Liver (tissue), 9 donors: ENCODE data around the gene TIAM1. TPM values are rescaled to one million over a fixed set of nuclear protein-coding genes. Genes with fewer than 3 reads are reported as not detected.

Experiments
- DNase-seq: peaks from one replicate; pipeline ENCODE4 v3.0.0-alpha.2; 2017; ENCODE audit warnings: low spot score
- H3K27ac ChIP-seq, 2 donors: one replicate each; pipeline ENCODE4 v1.7.0; 2013; ENCODE audit warnings: inconsistent platforms in 2 of 2, low read length in 2 of 2, control low read depth in 1 of 2, low read depth in 1 of 2, mild to moderate bottlenecking in 1 of 2
- H3K27me3 ChIP-seq, 4 donors: one replicate each; pipeline versions ENCODE4 v1.6.1 to v1.7.0; 2013; ENCODE audit warnings: low read length in 3 of 4, inconsistent platforms in 1 of 4, mild to moderate bottlenecking in 1 of 4, moderate library complexity in 1 of 4; ENCODE audit not compliant: control insufficient read depth in 4 of 4, insufficient read depth in 4 of 4
- H3K36me3 ChIP-seq, 4 donors: one replicate each; pipeline versions ENCODE4 v1.6.1 to v1.7.0; 2013; ENCODE audit warnings: low read length in 3 of 4, mild to moderate bottlenecking in 3 of 4, low read depth in 1 of 4, moderate library complexity in 1 of 4; ENCODE audit not compliant: control insufficient read depth in 4 of 4, insufficient read depth in 3 of 4
- H3K4me1 ChIP-seq, 4 donors: one replicate each; pipeline versions ENCODE4 v1.6.1 to v1.7.0; 2013; ENCODE audit warnings: low read length in 3 of 4, mild to moderate bottlenecking in 3 of 4, moderate library complexity in 1 of 4; ENCODE audit not compliant: control insufficient read depth in 4 of 4, insufficient read depth in 4 of 4
- H3K4me3 ChIP-seq, 3 donors: one replicate each; pipeline versions ENCODE4 v1.6.1 to v1.7.0; 2013; ENCODE audit warnings: low read length in 3 of 3, control low read depth in 1 of 3, low read depth in 1 of 3, mild to moderate bottlenecking in 1 of 3
- H3K9ac ChIP-seq, 2 donors: one replicate each; pipeline ENCODE4 v1.7.0; 2013; ENCODE audit warnings: low read length in 2 of 2, mild to moderate bottlenecking in 2 of 2, moderate library complexity in 2 of 2, control low read depth in 1 of 2, low read depth in 1 of 2
- H3K9me3 ChIP-seq, 4 donors: one replicate each; pipeline versions ENCODE4 v1.6.1 to v1.7.0; 2013; ENCODE audit warnings: low read length in 3 of 4; ENCODE audit not compliant: control insufficient read depth in 4 of 4
- ATF3 ChIP-seq: IDR thresholded peaks from 2 replicates; pipeline ENCODE4 v1.6.1; 2016; ENCODE audit warnings: antibody characterized with exemption
- EGR1 ChIP-seq, 2 donors: IDR thresholded peaks; 2 replicates each; pipeline ENCODE4 v1.6.1; 2016 to 2018; ENCODE audit warnings: antibody characterized with exemption in 2 of 2, low read depth in 2 of 2
- FOXA1 ChIP-seq: IDR thresholded peaks from 2 replicates; pipeline ENCODE4 v1.6.1; 2016; ENCODE audit warnings: antibody characterized with exemption
- FOXA2 ChIP-seq: IDR thresholded peaks from 2 replicates; pipeline ENCODE4 v1.6.1; 2016; ENCODE audit warnings: antibody characterized with exemption
- GABPA ChIP-seq, 2 donors: IDR thresholded peaks in 1 of 2; conservative IDR thresholded peaks in 1 of 2; 2 replicates each; pipeline ENCODE4 v1.6.1; 2016; ENCODE audit warnings: antibody characterized with exemption in 2 of 2, mild to moderate bottlenecking in 1 of 2, moderate library complexity in 1 of 2
- HNF4A ChIP-seq, 2 donors: conservative IDR thresholded peaks; 2 replicates each; pipeline ENCODE4 v1.6.1; 2016; ENCODE audit warnings: antibody characterized with exemption in 2 of 2, mild to moderate bottlenecking in 2 of 2
- HNF4G ChIP-seq: IDR thresholded peaks from 2 replicates; pipeline ENCODE4 v1.6.1; 2016; ENCODE audit warnings: antibody characterized with exemption
- JUND ChIP-seq, 2 donors: IDR thresholded peaks; 2 replicates each; pipeline ENCODE4 v1.6.1; 2016; ENCODE audit warnings: antibody characterized with exemption in 2 of 2
- NR2F2 ChIP-seq: IDR thresholded peaks from 2 replicates; pipeline ENCODE4 v1.6.1; 2016; ENCODE audit warnings: antibody characterized with exemption
- RAD21 ChIP-seq, 2 donors: IDR thresholded peaks; 2 replicates each; pipeline ENCODE4 v1.6.1; 2016; ENCODE audit warnings: antibody characterized with exemption in 2 of 2, mild to moderate bottlenecking in 2 of 2
- RXRA ChIP-seq, 2 donors: IDR thresholded peaks; 2 replicates each; pipeline ENCODE4 v1.6.1; 2017 to 2018; ENCODE audit warnings: antibody characterized with exemption in 2 of 2, mild to moderate bottlenecking in 1 of 2
- SP1 ChIP-seq: IDR thresholded peaks from 2 replicates; pipeline ENCODE4 v1.6.1; 2018; ENCODE audit warnings: antibody characterized with exemption, mild to moderate bottlenecking
- TAF1 ChIP-seq: conservative IDR thresholded peaks from 2 replicates; pipeline ENCODE4 v1.6.1; 2016; ENCODE audit warnings: antibody characterized with exemption, mild to moderate bottlenecking
- YY1 ChIP-seq: IDR thresholded peaks from 2 replicates; pipeline ENCODE4 v1.6.1; 2016; ENCODE audit warnings: antibody characterized with exemption, mild to moderate bottlenecking
- ZBTB33 ChIP-seq: IDR thresholded peaks from 2 replicates; pipeline ENCODE4 v1.6.1; 2016; ENCODE audit warnings: antibody characterized with exemption
- WGBS: extraction: QIAGEN DNeasy Blood & Tissue Kit; methylation state at CpG from one replicate; pipeline ENCODE4 v1.1.7; 2013; 5-methylcytosine and 5-hydroxymethylcytosine counted together
- polyA plus RNA-seq, 2 donors: library from polyadenylated mRNA; stranded (reverse) in 1 of 2; unstranded in 1 of 2; fragments of 200-250 nt in 1 of 2; fragments of >200 nt in 1 of 2; fragmentation: Nextera tagmentation in 1 of 2; extraction: Ambion mirVana in 1 of 2; gene quantifications; one replicate each; pipeline versions ENCODE4 v1.2.1 to v1.2.3, GENCODE V29; 2013 to 2015
- total RNA-seq, 2 donors: library from RNA; depleted of rRNA; stranded (reverse); fragments of >200 nt; gene quantifications; one replicate each; pipeline ENCODE4 v1.2.3, GENCODE V29; 2014
- TF ChIP-seq, protein P1 (sequence below): IDR thresholded peaks from 2 replicates; pipeline ENCODE4 v1.6.1; 2016; ENCODE audit warnings: antibody characterized with exemption, mild to moderate bottlenecking
- TF ChIP-seq, protein P2 (sequence below): IDR thresholded peaks from 2 replicates; pipeline ENCODE4 v1.6.1; 2016; ENCODE audit warnings: antibody characterized with exemption
- TF ChIP-seq, protein P3 (sequence below): fragments of 150-350 bp; IDR thresholded peaks from 2 replicates; pipeline ENCODE4 v1.5.1; 2017; ENCODE audit warnings: improper control_type of control experiment, low read depth, low read length; ENCODE audit not compliant: missing input control
- donor health status: healthy.
- donor health status: healthy.
- donor health status: healthy.
- donor health status: healthy.
- donor health status: healthy.

Gene TIAM1
- total and polyA plus RNA-seq, 4 donors: 3.0 to 7.4 (median 4.8) TPM

DNA sequence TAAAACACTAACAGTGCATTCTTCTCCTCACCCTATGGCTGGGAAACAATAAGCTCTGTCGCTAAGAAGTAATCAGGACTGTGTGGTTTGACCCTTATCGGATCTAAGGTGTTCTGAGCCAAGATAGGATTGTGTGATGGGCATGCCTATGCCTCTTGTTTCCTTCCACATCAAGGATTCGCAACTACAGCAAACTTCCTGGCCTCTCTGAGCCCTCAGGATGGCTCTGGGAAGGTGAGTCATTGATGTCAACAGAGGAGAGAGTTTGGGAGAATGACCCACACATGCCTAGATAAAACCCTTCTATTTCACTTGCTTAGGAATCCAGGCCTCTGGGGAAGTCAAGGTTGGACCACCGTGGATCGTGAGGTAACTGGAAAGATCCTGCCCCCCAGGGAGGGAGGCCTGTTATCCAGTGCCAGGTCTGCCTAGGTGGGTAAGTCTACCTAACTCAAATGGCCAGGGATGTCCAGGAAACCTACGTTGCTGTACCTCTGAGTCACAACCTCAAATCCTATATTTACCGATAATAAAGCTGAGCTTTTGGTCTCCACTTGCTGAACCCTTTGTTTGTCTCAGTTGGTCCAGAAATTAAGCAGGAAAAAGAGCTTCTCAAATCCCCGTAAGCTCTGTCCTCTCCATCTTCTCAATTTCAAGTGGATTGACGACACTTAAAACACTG is 27.4 kb downstream of the TIAM1 start:
- H3K9me3 ChIP-seq: no peaks in the 10 kb centered on the region
- no peaks in the 10 kb centered on the region for H3K4me1 ChIP-seq
- H3K27ac ChIP-seq: no peak overlapping the region
- H3K9ac ChIP-seq: no peak overlapping the region
- TF ChIP-seq EGR1 (IDR thresholded peaks at IDR 0.05; ENCODE audit: low read depth in 2 of 2) (no peak), SP1 (no peak), FOXA1 (no peak), ZBTB33 (no peak), RXRA (IDR thresholded peaks at IDR 0.05) (no peak), YY1 (no peak), JUND (IDR thresholded peaks at IDR 0.05) (no peak), ATF3 (no peak), RAD21 (IDR thresholded peaks at IDR 0.05) (no peak), HNF4A (conservative IDR thresholded peaks at IDR 0.05) (no peak), HNF4G (no peak), FOXA2 (no peak), TAF1 (no peak), NR2F2 (no peak), GABPA (IDR thresholded peaks at IDR 0.05 in 1 of 2, conservative IDR thresholded peaks at IDR 0.05 in 1 of 2) (no peak)
- TF ChIP-seq, protein P1, sequence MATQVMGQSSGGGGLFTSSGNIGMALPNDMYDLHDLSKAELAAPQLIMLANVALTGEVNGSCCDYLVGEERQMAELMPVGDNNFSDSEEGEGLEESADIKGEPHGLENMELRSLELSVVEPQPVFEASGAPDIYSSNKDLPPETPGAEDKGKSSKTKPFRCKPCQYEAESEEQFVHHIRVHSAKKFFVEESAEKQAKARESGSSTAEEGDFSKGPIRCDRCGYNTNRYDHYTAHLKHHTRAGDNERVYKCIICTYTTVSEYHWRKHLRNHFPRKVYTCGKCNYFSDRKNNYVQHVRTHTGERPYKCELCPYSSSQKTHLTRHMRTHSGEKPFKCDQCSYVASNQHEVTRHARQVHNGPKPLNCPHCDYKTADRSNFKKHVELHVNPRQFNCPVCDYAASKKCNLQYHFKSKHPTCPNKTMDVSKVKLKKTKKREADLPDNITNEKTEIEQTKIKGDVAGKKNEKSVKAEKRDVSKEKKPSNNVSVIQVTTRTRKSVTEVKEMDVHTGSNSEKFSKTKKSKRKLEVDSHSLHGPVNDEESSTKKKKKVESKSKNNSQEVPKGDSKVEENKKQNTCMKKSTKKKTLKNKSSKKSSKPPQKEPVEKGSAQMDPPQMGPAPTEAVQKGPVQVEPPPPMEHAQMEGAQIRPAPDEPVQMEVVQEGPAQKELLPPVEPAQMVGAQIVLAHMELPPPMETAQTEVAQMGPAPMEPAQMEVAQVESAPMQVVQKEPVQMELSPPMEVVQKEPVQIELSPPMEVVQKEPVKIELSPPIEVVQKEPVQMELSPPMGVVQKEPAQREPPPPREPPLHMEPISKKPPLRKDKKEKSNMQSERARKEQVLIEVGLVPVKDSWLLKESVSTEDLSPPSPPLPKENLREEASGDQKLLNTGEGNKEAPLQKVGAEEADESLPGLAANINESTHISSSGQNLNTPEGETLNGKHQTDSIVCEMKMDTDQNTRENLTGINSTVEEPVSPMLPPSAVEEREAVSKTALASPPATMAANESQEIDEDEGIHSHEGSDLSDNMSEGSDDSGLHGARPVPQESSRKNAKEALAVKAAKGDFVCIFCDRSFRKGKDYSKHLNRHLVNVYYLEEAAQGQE: no peak
- TF ChIP-seq, protein P2, sequence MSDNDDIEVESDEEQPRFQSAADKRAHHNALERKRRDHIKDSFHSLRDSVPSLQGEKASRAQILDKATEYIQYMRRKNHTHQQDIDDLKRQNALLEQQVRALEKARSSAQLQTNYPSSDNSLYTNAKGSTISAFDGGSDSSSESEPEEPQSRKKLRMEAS: no peak
- TF ChIP-seq, protein P3, sequence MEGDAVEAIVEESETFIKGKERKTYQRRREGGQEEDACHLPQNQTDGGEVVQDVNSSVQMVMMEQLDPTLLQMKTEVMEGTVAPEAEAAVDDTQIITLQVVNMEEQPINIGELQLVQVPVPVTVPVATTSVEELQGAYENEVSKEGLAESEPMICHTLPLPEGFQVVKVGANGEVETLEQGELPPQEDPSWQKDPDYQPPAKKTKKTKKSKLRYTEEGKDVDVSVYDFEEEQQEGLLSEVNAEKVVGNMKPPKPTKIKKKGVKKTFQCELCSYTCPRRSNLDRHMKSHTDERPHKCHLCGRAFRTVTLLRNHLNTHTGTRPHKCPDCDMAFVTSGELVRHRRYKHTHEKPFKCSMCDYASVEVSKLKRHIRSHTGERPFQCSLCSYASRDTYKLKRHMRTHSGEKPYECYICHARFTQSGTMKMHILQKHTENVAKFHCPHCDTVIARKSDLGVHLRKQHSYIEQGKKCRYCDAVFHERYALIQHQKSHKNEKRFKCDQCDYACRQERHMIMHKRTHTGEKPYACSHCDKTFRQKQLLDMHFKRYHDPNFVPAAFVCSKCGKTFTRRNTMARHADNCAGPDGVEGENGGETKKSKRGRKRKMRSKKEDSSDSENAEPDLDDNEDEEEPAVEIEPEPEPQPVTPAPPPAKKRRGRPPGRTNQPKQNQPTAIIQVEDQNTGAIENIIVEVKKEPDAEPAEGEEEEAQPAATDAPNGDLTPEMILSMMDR: no peak
- H3K4me3 ChIP-seq: no peak overlapping the region
- no peaks in the 10 kb centered on the region for H3K27me3 ChIP-seq
- WGBS: 79% methylated on average over 9 of the region's 9 CpGs
- DNase-seq: no peak
- H3K36me3 ChIP-seq: no peaks in the 10 kb centered on the region
